ENCODE measurements around the gene RARRES1.
A peak's percentile ranks its signal among the peaks of the same experiment; 100 is the strongest.

Gene RARRES1

GRCh38 chr3:158680861-158681260 lies 51.4 kb downstream of the RARRES1 start:
- no peak for DNase-seq

- no peak for DNase-seq
Observed at GRCh38 chr3:158679547-158680000, 52.7 kb downstream of the RARRES1 start.

- no peak for DNase-seq
Observed at GRCh38 chr3:158678687-158679086, 53.6 kb downstream of the RARRES1 start.

- DNase-seq = peak; percentile 63
Observed at GRCh38 chr3:158672215-158673176, 59.8 kb downstream of the RARRES1 start, which contains the start of gene LXN. Gene LXN (minus strand): TSS chr3:158672648. CDS start chr3:158672478, 170 bp downstream.

GRCh38 chr3:158671821-158672214 lies 60.4 kb downstream of the RARRES1 start:
- DNase-seq = no peak

- DNase-seq = no peak
Observed at GRCh38 chr3:158668506-158668905, 63.8 kb downstream of the RARRES1 start.

GRCh38 chr3:158666416-158666815 lies 65.8 kb downstream of the RARRES1 start:
- no peak for DNase-seq

- no peak for DNase-seq
Observed at GRCh38 chr3:158663832-158664231, 68.4 kb downstream of the RARRES1 start.

- DNase-seq = no peak
Observed at GRCh38 chr3:158663246-158663645, 69.0 kb downstream of the RARRES1 start.

- DNase-seq = no peak
Observed at GRCh38 chr3:158660711-158661110, 71.5 kb downstream of the RARRES1 start.

- DNase-seq = peak; percentile 67
Observed at GRCh38 chr3:158659454-158660237, 72.6 kb downstream of the RARRES1 start.

- no peak for DNase-seq
Observed at GRCh38 chr3:158658889-158659288, 73.4 kb downstream of the RARRES1 start.

GRCh38 chr3:158652463-158652862 lies 79.8 kb downstream of the RARRES1 start:
- DNase-seq = no peak

GRCh38 chr3:158651192-158651591 lies 81.1 kb downstream of the RARRES1 start:
- DNase-seq = no peak

GRCh38 chr3:158649791-158650190 lies 82.5 kb downstream of the RARRES1 start:
- DNase-seq = no peak

Data from amniotic stem cell (primary cell).